Measurements from ENCODE around the gene SLC26A1.

Gene SLC26A1

DNA sequence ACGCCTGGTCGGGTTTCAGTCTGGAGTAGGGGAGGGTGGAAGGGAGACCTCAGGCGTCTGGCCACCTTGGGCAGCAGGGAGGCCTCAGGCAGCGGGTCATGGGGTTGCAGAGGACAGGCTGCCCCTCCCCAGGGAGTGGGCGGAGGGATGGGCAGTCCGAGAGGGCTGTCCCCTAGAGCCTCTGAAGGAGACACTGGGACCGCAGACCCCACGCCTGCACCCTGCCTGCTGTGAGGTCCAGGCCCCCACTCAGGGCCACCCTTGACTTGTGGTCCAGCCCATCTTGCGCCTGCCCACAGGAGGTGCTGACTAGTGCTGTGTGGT, 34.7 kb upstream of the SLC26A1 start:
- no peak for DNase-seq

DNA sequence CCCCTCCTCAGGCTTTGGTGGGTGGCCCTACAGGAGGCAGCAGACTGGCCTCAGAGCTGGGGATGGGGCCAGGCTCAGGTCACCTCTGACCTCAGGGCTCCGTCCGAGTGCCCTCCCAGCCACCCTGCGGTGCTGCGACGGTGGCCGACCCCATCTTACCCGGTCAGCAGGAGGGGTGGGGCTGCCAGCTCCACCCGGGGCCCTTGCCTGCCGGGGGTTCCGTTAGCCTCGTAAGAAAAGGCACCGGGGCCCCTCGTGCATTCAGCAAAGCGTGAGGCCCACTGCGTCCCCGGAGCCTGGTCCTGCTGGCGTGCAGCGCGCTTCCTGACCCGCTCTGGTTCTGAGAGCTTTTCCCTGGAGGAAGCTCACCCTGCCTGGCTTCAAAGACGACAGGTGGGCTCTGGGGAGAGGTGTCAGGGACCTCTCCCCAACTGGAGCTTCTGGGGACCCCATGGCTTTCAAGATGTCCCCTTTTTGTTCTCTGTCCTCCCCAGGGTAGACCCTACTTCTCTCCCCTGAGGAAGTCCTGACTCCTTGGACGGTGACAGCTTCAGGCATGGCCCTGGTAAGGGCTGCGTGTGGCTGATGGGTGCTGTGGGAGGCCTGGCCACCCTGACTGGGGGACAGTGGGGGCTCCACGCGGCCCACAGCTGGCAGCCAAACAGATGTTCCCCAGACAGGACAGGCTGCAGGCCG, 34.2 kb upstream of the SLC26A1 start:
- no peak for DNase-seq

- DNase-seq = no peak
Measured at GRCh38 chr4:1026115-1026514, 32.9 kb upstream of the SLC26A1 start.

- DNase-seq = no peak
Measured at GRCh38 chr4:1024882-1025545, 31.8 kb upstream of the SLC26A1 start.

- DNase-seq = no peak
Measured at GRCh38 chr4:1023895-1024740, 30.9 kb upstream of the SLC26A1 start.

DNA sequence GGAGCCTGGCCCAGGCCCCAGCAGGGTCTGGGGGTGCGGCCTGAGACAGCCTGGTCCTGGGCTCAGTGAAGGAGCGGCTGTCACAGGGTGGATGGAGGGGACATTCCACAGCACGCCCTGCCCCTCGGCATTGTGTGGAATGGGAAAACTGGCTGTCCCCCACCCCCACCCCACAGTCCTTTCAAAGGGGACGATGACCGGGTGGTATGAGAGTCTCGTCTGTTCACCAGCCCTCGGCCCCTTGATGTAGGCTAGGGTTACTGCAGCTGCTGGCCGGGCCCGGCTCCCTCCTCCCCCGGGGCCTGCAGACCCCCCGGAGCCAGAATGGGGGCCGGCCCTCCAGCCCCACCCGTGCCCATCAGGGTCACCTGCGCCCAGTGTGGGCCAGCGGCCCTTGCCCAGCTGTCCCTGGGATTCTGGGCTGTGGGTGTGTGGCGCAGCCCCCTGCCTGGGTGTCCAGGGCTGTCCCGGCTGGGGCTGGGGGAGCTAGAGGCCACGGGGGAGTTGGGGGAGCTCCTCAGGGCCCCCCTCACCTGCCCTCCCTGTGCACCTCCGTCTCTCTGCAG, 30.0 kb upstream of the SLC26A1 start:
- DNase-seq = no peak

DNA sequence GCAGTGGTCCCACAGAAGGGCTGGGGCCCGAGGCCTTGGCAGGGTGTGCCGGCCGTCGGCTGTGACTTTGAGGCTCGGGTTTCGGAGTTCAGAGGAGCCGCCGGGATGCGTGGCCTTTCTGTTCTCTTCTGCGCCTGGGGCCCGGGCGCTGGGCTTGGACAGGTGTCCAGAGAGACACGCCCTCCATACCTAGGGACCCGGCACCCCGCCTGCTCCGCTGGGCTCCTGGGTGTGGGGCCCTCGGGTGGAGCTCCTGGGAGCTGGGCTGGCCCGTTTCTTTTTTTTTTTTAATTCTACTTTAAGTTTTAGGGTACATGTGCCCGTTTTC, 29.5 kb upstream of the SLC26A1 start:
- DNase-seq = no peak

DNA sequence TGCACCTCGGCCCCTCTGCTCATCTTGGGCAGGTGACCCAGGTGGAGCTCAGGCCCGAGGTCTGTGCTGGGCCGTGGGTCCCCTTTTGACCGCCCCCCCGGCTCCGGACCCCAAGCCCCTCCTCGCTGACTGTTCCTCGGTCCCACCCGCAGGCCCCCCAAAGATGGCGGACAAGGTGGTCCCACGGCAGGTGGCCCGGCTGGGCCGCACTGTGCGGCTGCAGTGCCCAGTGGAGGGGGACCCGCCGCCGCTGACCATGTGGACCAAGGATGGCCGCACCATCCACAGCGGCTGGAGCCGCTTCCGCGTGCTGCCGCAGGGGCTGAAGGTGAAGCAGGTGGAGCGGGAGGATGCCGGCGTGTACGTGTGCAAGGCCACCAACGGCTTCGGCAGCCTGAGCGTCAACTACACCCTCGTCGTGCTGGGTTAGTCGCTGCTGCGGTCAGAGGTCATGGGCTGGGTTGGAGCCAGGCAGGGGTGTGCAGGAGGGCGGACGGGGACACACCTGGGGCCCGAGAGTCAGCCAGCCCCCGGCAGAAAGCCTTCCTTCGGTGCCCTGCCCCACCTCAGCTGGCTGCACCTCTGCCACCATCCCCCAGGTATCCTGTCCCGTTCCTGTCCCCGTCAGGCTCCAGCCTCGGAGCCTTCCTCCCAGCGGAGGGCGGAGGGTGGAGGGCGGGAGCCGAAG, 29.0 kb upstream of the SLC26A1 start:
- DNase-seq = no peak

DNA sequence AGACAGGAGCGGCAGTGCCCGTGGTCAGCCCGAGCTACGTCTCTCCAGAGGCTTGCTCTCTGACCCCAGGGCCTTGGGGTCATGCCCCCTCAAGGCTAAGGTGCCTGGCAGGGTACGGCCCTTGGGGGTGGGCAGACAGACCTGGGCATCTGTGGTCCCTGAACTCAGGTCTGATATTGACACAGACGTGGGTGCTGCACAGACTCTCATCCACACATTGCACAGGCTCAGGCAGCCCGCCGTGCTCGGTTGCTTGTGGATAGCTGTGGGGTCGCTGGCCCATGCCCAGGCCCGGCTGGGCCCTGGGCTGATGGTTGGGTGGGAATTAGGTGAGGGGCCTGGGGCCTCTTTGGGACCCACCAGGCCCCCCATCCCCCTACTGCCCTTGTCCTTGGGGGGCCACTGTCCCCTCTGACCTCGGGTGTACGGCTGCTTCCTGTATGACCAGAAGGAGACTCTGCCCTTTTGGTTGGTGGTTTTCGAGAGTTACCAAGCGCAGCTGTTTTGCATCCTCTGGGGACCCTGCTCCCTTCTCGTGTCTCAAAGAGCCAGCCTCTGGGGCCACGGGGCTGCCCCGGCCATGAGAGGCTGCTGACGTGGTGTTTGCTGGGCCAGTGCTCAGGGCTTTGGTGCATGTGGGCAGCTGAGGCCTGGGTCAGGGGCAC, 28.3 kb upstream of the SLC26A1 start:
- no peak for DNase-seq

- DNase-seq = no peak
Measured at GRCh38 chr4:1019729-1020470, 26.7 kb upstream of the SLC26A1 start.

- DNase-seq = no peak
Measured at GRCh38 chr4:1019320-1019719, 26.1 kb upstream of the SLC26A1 start.

DNA sequence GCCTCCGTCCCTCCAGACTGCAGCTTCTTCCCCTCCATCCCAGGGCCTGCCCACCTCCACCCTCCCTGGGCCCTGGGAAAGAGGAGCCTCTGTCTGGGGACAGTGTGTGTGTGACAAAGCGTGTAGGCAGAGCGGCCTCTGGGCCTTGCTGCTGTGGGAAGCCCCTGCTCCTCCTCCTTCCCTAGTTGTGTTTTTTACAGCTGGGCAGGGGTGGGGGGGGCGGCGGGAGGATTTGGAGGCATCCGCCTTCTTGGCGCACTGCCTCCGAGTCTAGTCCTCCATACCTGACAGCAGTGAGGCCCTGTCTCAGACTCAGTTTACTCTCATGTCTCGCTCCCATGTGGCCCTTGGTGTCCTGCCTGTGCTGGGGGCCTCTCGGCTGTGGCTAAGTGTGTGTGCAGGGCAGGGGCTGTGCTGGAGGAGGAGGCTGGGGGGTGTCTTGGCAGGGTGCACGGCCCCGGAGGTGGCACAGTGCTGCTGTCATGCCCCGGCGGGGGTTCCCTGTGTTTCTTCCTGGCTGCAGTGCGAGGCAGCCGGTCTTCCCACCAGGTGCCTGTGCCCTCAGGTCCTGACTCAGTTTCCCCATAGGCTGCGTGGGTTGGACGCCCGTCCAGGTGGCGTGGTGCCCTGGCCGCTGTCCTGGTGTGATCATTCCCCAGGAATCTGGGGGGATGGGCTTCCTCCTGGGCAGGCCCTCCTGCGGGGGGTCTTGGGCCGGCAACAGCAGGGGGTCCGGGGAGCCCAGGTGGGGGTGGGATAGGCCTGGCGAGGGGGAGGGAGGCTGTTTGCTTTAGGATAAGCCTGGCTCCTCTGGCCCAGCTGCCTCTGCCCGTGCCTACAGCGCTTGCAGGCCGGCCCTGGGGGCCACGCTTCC, 25.2 kb upstream of the SLC26A1 start:
- no peak for DNase-seq

- DNase-seq = no peak
Measured at GRCh38 chr4:1017706-1018105, 24.5 kb upstream of the SLC26A1 start.

DNA sequence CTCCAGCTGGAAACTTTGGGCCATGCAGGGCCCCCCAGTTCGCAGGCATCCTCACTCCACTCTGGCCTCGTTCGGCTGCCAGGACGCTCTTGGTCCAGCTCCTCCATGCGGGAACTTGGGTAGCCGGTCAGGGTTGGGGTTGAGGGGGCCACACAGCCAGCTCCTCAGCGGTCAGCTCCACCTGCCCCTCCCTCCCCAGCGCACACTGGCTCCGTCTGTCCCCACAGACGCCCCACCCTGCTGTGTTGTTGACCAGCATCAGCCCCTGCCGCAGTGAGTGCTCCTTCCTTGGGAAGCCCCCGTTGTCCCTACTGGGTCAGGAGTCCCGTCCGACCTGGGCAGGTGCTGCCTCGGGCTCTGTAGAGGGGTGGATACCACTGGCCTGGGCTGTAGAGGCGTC, 24.0 kb upstream of the SLC26A1 start:
- no peak for DNase-seq

DNA sequence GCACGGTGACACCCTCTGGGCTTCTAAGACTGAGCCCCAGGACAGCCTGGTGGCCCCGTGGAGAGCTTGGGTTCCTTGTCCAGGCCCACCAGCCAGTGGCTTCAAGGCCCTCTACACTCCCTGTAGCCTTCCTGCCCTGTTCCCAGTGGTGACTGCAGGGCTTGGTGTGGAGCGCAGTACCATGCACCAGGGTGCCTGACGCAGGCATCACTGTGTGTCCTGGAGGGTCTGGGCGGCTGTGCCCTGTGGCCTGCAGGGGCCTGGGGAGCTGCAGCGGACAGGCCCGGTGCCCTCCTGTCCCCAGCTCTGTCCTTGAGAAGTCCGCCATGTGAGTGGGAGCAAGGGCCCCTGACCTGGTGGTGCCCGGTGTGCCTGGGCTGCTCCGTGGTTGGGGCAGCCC, 22.5 kb upstream of the SLC26A1 start:
- DNase-seq = no peak

- no peak for DNase-seq
Measured at GRCh38 chr4:1015179-1015578, 22.0 kb upstream of the SLC26A1 start.

GRCh38 chr4:1014291-1015167, 21.3 kb upstream of the SLC26A1 start:
- no peak for DNase-seq

DNA sequence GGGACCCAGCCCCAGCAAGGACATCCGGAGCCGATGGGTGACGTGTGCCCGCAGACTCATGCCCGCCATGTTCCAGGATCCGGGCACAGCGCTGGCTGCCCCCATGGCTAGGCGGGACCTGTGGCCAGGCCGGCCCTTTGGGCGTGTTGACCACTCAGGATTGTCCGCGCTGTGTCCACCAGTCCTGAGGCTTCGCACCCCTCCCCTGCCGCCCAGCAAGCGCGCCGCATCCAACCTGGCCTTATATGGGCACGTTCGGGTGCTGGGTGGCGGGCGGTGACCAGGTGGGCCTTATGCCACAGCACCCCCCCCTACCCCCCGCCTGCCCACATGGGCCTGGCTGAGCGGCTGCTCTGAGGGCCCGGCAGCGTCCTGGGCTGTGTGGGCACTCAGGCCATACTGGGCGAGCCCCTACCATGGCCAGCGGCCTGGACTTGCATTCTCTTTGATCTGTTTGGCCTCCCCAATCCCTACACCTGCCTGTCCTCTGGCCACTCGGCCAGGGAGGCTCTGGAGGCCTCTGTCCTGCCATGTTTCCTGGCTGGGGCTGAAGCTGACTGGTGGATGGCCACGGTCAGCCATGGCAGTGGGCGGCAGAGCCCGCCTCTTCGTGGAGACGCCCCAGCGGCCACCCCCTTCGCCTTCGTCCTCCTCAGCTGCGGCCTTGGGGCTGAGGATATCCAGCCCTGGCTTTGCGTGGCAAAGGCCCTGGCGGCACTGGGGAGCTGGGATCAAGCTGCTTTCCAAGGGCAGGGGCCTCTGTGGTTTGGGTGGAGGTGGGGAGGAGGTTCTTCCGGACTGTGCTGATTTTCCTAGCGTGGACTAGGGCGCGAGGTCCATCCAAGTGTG, 20.2 kb upstream of the SLC26A1 start:
- no peak for DNase-seq

Data from NCI-H187 (cell line).